Loucy (cell line): ENCODE results near the gene KIFC3.

Experiments used
- EZH2phosphoT487 ChIP-seq: fragments of 200-600 bp; IDR thresholded peaks from 2 replicates; pipeline ENCODE4 v1.6.1; 2018; ENCODE audit warnings: antibody characterized with exemption, mild to moderate bottlenecking, moderate library complexity, borderline replicate concordance
- TF ChIP-seq, protein P1 (sequence below): fragments of 200-600 bp; sonication (generic); conservative IDR thresholded peaks from 2 replicates; pipeline ENCODE4 v1.5.1; 2014; ENCODE audit warnings: mild to moderate bottlenecking, antibody characterized with exemption, low read length

DNA sequence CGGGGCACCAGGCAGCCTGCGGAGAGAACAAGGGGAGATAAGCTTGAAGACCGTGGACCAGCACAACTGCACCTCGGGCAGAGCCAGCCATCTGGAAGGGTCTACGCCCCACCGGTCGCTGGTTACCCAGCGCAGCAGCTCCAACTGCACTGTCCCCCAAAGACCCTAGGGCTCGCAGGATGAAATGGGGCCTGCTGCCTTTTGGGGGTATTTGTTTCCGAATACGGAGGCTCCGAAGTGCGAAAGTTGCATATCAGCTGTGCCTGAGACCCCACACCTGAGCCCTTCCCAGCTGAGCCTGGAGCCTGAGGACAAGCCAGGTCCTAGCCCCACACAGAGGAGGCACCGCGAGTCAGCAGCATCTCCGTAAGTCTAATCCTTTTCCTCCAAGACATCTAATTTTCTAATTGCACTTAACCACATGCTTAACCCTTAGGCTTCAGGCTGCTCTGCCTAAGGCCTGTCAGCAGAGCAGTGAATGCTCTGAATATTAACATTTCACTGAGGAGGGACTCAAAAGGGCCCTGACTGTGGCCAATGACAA, 4.0 kb downstream of the KIFC3 start:
- TF ChIP-seq, protein P1, sequence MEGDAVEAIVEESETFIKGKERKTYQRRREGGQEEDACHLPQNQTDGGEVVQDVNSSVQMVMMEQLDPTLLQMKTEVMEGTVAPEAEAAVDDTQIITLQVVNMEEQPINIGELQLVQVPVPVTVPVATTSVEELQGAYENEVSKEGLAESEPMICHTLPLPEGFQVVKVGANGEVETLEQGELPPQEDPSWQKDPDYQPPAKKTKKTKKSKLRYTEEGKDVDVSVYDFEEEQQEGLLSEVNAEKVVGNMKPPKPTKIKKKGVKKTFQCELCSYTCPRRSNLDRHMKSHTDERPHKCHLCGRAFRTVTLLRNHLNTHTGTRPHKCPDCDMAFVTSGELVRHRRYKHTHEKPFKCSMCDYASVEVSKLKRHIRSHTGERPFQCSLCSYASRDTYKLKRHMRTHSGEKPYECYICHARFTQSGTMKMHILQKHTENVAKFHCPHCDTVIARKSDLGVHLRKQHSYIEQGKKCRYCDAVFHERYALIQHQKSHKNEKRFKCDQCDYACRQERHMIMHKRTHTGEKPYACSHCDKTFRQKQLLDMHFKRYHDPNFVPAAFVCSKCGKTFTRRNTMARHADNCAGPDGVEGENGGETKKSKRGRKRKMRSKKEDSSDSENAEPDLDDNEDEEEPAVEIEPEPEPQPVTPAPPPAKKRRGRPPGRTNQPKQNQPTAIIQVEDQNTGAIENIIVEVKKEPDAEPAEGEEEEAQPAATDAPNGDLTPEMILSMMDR, result no peak
- no peak for TF ChIP-seq EZH2phosphoT487
